Suprapubic skin (tissue), 3 donors: Measurements from ENCODE around the gene CCBE1.
"Not testable (repeated sequence)": the region's sequence is repeated elsewhere in the genome, so short reads cannot be mapped to it uniquely, and the experiment has no call there.

ENCODE experiments used
- CTCF ChIP-seq, 2 donors: fragments of 200-600 bp in 1 of 2; fragments of 450-650 bp in 1 of 2; sonication (generic) in 1 of 2; IDR thresholded peaks; one replicate each; pipeline ENCODE4 v1.5.1; 2016 to 2019; ENCODE audit warnings: antibody characterized with exemption in 2 of 2, mild to moderate bottlenecking in 1 of 2, moderate library complexity in 1 of 2
- POLR2AphosphoS5 ChIP-seq, 3 donors: sonication (generic); formaldehyde crosslinking; IDR thresholded peaks; one replicate each; pipeline ENCODE4 v1.6.1; 2017; ENCODE audit warnings: antibody characterized with exemption in 3 of 3

GRCh38 chr18:59737335-59737734 is 40.1 kb upstream of the CCBE1 start:
- TF ChIP-seq CTCF, POLR2AphosphoS5 (IDR thresholded peaks at IDR 0.05): not testable (repeated sequence)
